CD4-positive, alpha-beta T cell treated with Interferon alpha-2 for 1 hour (primary cell): Measurements from ENCODE around the gene RINL.

Experiments used
- DNase-seq, 2 donors: peaks; one replicate each; pipeline ENCODE4 v3.0.0-alpha.2; 2020 to 2022

The RINL gene

GRCh38 chr19:38877781-38878574, at the start of gene RINL:
Gene RINL, minus strand, starts transcription at chr19:38878275. Its CDS starts 1,533 bp downstream, at chr19:38876742.
- DNase-seq, result peak; percentile 80 to 81

GRCh38 chr19:38924388-38924787, 46.3 kb upstream of the RINL start:
- DNase-seq, result peak; percentile 52 to 63

- no peak for DNase-seq
These were observed 44.4 kb upstream of the RINL start for GRCh38 chr19:38922482-38922881.

- no peak for DNase-seq
These were observed 43.6 kb upstream of the RINL start for GRCh38 chr19:38921420-38922274.

GRCh38 chr19:38920602-38921419, 42.7 kb upstream of the RINL start:
- DNase-seq, result no peak

- no peak for DNase-seq
These were observed 41.9 kb upstream of the RINL start for GRCh38 chr19:38919837-38920601.

- no peak for DNase-seq
These were observed 40.5 kb upstream of the RINL start for GRCh38 chr19:38918526-38918925.

GRCh38 chr19:38917921-38918491, 39.9 kb upstream of the RINL start:
- no peak for DNase-seq

- no peak for DNase-seq
These were observed 39.4 kb upstream of the RINL start for GRCh38 chr19:38917516-38917915.

- no peak for DNase-seq
These were observed 37.5 kb upstream of the RINL start for GRCh38 chr19:38915329-38916321.

- DNase-seq, result no peak
These were observed 35.9 kb upstream of the RINL start for GRCh38 chr19:38913958-38914357.

GRCh38 chr19:38912600-38913514, 34.8 kb upstream of the RINL start:
- DNase-seq, result no peak

GRCh38 chr19:38911388-38912001, 33.4 kb upstream of the RINL start:
- DNase-seq, result no peak

GRCh38 chr19:38910488-38910887, 32.4 kb upstream of the RINL start:
- DNase-seq, result no peak

- DNase-seq, result no peak
These were observed 30.8 kb upstream of the RINL start for GRCh38 chr19:38908911-38909310.

- no peak for DNase-seq
These were observed 29.6 kb upstream of the RINL start for GRCh38 chr19:38907670-38908069.

- DNase-seq, result no peak
These were observed 29.2 kb upstream of the RINL start for GRCh38 chr19:38907227-38907626.

- no peak for DNase-seq
These were observed 27.5 kb upstream of the RINL start for GRCh38 chr19:38905620-38906019.
